Hypothalamus (tissue), 51 donors: Measurements from ENCODE around the gene GNG7.
A peak's percentile ranks its signal among the peaks of the same experiment; 100 is the strongest.

Experiments used
- DNase-seq, 51 donors: peaks; one replicate each; lab custom pipeline; 2025; lab: John Stamatoyannopoulos, UW

Gene GNG7

GRCh38 chr19:2727640-2727944 is 25.1 kb upstream of the GNG7 start:
- DNase-seq, result no peak

GRCh38 chr19:2726904-2727639 is 24.6 kb upstream of the GNG7 start:
- no peak for DNase-seq

DNA sequence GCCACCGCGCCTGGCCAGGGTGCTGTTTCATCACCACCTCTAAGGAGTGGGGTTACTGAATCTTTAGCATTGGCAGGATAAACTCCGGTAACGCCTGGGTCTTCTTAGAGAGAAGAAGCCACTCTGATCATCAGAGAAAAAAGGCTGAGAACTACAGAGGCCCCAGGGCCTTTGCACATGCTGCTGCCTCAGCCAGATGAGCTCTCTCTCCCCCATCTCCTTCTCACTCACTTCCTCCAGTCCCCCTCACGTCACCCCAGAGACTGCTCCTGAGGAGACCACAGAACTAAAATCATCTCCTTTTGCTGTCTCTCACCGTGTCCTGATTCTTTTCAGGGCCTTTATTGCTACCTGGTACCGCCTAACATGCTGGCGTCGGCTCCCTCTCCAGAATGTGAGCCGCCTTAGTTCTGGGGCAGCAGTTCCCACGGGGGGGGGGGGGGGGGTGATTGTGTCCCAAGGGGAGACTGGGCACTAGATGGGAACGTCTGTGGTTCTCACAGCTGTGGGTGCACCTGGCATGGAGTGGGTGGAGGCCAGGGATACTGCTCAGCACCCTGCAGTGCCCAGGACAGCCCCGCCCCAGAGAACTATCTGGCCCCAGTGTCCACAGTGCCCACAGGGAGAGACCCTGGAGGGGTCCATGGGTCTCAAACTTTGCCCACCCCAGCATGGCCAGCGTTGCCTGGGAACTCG is 23.8 kb upstream of the GNG7 start:
- no peak for DNase-seq

DNA sequence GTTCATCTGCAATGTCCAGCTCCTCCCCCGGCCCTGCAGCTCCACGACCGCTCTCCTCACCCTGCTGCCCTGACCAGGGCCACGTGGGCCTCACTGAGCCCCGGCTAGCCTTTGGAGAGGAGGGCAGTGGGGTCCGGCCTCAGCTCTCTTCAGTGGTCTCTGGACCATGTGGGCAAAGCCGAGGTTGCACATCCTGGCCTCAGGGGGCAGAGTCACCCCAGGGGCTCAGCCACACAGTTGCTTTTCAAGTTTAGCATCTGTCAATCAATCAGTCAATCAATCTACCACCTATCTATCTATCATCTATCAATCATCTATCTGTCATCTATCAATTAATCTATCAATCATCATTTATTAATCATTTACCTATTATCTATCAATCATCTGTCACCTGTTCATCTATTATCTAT is 21.7 kb upstream of the GNG7 start:
- no peak for DNase-seq

- DNase-seq, result no peak
These were observed 21.3 kb upstream of the GNG7 start for GRCh38 chr19:2723747-2724146.

DNA sequence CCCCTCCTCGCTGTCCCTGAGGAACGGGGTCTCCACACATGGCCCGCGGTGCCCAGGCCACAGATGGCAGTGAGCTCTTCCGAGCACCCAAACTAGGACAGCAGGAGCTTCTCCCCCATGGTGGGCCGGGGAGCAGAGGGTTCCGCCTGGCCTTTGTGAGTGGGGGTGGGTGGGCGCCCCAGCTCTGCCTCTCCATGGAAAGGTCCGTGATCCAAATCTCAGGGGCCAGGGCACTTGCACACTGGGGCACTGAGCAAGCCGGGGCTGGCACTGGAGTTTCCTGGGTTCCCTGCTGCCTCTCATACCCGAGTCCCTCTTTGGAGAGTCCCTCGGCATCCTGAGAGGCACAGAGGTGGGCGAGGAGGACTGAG is 20.8 kb upstream of the GNG7 start:
- DNase-seq, result no peak

DNA sequence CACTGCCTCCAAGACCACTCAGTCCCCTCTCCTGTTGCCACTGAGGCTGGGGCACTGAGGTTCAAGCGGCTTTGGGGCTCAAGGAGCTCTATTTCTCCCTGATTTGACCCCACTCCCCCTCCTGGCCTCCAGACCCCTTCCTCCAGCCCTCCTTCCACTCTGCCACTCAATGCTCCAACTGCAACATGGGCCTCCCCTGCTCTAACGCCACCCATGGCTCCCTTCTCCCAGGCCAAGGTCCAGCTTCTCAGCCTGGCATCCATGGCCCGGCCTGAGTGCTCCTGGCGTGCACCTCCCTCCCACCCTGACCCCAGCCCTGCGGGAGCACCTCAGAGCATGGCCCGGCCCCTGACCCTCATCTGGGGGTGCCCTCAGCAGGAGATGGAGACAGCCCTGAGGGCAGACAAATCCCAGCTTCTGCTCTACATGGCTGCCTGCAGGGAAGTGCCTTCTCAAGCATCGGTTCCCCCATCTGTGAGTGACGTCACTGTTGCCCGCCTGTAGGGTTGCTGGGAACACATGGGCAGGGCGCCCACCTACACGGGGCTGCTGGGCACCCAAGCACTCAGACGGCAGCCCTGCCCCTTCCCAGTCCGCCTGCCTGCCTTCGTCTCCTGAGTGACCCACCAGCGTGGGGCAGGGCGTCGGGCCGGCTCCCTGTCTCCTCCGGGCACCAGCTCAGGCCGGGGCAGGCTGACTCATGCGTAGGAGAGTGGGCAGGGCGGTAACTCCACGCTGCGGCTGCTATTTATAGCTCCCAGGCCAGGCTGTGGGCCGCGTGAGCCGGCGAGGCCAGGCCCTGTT is 20.2 kb upstream of the GNG7 start:
- peak in 22 of 51 donors; percentile 11 to 78 (median 42) for DNase-seq

DNA sequence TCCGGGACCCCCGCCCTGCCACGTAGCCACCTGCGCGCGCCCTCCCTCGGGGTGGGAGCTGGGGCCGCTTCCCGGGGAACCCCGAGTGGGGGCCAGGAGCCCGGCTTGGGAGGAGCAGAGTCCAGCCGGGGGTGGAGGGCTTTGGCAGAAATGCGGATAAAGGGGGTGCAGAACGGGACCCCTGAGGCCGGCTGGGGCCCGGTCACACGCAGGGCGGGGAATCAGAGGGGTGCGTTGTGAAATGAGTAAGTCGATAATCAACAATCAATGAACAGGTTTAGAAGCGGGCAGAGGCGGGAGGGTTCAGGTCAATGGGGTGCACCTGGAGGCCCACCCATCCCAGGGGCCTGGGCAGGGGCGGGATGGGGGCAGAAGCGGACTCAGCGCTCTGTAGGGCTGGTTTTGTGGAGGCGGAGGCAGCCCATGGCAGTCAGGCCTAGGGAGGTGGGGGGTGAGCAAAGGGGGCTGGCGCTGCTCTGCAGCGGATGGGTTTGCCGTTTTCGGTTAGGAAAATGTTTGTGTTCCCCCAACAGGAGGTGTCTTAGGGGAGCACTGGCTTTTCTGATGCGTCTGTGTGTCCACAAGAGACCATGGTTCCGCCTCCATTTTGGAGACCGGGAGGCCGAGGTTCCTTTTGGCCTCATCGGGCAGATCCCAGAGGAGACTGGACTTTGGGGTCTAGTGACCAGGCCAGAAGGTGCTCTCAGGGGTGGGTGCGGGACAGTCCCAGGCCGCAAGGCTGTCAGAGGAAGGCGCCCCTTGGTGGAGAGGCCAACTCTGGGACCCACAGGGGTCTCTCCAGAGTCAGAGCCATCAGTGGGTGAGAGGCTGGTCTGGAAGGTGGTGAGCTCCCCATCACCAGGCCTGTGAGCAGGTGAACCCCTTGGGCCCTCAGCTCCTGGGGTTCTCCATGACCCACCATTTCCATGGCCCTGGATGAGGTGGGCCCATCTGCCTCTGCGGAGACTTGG is 19.4 kb upstream of the GNG7 start:
- DNase-seq, result peak in 1 of 51 donors; percentile 9

DNA sequence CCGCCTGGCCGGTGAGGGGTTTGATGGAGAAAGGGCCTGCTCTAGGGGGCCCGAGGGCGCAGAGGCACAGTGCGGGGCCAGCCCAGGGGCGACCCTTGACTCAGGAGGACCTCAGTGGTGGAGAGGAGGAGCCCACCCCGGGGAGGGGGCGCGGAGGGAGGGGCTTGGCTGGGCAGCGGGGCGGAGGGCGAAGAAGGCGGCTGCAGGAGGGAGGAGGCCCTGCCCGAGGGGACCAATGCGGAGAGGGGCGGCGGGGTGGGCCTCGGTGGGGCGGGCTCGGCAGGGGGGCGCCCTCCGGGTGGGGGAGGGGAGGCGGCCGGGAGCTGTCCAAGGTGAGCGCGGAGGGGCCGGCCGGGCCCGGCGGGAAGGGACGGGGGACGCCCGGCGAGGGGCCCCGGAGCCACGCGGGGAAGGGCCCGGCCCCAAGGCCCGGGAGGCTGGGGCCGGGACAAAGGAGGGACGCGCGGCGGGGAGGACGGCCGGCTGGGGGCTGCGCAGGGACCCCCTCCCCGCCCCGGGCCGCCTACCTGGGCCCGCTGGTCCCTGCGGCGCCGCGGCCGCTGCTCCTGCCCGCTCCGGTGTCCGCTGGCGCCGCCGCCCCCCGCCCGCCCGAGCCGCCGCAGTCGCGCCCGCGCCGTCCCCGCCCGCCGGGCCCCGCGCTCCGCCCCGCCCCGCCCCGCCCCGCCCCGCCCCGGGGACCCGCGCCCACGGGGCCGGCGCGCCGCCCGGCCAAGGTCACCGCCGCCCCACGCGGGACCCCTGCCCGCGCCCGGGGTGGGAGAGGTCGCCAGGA is 18.5 kb upstream of the GNG7 start, which contains the start of gene DIRAS1:
TSS of gene DIRAS1 (minus strand) at position 596 of the 793 bp plus-strand sequence. CDS start 3,566 bp downstream, outside the sequence.
- DNase-seq, result peak in 1 of 51 donors; percentile 21

DNA sequence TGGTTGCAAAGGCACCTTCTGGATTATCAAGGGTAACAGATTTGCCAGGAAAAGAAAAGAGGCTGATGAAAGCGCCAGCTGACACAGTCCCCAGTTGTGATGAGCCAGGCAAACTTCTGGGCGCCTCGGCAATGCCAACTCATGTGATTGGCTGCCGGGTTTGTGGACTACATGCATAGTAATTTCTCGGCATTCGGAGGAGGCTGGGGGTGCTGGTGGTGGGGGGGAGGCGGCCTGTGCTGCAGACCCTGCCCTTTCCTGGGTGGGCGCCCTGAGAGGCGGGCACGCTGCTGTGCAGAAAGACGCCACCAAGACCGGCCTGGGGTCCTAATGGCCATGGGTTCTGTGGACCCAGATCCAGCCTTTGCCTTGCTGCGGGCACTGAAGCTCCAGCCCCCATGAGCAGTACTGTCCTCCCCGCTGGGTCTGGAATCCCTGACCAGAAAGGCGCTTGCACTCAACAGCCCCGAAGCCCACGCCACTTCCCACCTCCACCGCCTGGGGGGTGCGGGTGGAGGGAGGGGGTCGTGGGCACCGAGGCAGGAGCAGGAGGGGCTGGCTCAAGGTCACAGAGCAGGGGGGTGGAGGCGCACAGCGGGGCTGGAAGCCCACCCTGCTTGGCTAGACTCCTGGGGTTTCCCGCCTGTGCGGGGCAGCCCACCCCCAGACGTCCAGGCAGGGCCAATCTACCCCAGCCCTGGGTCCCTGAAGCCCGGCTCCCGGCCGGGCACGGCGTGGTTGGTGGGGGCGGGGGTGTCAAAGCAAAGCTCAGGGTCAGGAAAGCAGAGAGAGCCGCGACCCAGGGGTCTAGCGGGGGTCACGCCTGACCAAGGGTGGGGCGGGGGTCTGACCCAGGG is 17.7 kb upstream of the GNG7 start:
- peak in 27 of 51 donors; percentile 8 to 69 (median 24) for DNase-seq

DNA sequence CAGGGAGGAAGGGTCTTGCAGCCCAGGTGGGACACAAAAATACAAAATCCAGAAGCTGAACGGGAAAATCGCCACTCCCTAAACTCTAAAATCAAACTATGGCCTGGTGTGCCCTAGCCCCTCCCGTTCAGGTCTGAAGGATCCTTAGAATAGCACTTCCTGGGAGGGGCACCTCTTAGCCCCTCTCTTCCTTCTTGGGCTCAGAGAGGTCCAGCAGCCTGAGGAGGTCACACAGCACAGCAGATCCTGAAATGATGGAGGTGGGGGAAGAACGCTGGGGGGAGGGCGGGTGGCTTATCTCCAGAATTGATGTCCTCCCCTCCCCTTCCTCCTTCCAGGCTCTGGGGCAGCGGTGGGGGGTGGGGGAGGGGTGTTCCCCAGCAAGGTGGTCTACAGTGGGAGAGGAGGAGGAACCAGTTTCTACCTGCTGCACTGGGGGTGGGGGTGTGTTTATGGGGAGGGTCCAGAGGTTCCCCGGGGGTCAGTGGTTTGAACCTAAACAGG is 16.8 kb upstream of the GNG7 start:
- no peak for DNase-seq

DNA sequence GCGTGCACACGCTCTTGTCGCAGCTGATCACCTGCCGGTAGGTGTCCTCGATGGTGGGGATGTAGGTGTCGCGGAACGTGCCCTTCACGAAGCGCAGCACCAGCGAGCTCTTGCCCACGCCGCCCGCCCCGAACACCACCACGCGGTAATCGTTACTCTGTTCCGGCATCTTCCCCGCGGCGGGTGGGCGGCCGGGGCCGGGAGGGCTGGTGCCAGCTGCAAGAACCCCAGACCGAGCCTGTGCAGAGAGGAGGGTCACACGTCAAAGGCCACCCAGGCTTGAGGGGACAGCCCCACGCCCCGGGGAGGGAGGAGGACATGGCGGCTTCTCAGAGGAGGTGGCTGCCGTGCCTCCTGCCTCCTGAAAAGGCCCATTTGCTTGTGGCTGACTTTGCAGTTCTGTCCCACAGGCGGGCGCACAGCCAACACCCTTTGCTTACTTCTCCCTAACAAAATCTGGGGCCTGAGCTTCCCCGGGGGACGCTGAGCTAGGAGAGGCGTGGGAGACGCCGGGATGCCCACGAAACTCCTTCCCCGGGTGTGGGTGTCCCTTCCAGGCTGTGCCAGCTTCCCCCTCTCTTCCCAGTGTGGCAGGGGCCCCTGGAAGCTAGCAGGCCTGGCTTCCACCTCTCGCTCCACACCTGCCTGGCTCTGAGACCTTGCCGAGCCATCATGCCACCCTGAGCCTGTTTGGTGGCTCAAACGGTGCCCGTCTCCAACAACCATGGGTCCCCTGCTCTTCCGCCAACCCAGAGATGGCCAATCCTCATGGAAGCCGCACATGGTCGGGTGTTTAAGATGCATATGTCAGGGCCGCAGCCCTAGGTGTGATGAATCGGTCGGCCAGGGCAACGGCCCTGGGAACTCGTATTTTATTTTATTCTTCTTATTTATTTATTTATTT is 15.4 kb upstream of the GNG7 start:
- no peak for DNase-seq

DNA sequence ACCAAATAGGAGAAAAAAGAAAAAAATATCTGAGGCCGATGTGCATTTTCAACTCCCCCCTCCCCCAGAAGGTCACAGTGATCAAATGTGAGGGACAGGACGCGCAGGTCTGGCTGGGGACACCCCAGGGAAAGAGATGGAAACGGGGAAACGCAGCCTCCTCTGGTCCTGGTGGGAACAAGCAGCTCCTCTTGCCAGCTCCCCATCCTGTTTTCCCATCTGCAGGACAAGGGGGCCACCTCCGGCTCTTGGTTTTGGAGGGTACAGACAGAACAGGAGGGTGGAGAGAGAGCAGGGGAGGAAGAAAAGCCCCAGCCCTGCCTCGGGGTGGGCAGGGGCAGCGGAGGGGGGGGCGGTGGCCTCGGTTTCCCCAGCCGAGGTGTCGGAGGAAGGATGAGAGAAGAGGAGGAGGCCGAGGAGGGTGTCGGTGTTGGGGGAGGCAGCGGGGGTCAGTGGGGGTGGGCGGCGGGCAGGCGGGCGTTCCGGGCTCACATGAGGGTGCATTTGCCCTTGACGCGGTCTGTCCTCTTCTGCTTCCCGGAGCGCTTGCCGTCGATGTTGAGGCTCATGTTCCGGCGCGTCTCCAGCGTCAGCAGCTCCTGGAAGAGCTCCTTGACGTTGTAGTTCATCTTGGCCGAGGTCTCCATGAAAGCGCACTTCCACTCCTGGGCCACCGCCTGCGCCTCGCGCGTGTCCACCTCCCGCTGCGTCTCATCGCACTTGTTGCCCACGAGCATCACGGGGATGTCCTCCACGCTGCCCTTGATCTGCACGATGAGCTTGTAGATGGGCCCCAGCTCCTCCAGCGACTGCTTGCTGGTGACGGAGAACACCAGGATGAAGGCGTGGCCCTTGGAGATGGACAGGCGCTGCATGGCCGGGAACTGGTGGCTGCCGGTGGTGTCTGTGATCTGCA is 14.5 kb upstream of the GNG7 start:
- DNase-seq, result no peak

DNA sequence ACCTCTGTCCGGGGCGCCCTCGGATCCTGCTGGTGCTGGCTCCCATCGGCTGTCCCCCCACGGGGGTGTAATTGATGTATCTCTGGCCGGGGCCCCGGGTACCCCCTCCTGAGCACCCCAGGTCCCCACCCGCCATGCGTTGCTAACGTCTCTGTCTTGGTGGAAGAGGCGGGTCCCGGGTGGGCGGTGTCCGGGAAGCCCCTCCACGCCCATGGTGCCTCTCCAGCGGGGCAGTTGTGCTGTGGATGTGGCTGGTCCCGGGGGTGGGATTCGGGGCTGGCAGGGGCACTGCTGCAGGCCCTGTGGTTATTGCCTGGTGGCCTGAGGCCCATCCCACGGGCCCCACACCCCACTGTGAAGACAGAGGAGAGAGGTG is 13.8 kb upstream of the GNG7 start:
- DNase-seq, result no peak

- no peak for DNase-seq
These were observed 13.2 kb upstream of the GNG7 start for GRCh38 chr19:2715470-2716274.
